ENCODE data around the gene CHPT1. TPM values are rescaled to one million over a fixed set of nuclear protein-coding genes. Genes with fewer than 3 reads are reported as not detected.

Gene CHPT1
- total and polyA plus RNA-seq, 2 of the 13 experiments (the other 11 are each of a cell fraction or from before 2014, with no cell fraction given) = 117 to 178 TPM

GRCh38 chr12:101697197-101697929 is at the start of gene CHPT1 (continued):
- no peak for TF ChIP-seq ZNF407 (CRISPR knock-in tag; IDR thresholded peaks at IDR 0.05; ENCODE audit: not compliant biosample characterization)
- TF ChIP-seq ZMAT5 (CRISPR knock-in tag; IDR thresholded peaks at IDR 0.05; ENCODE audit: borderline replicate concordance, low read depth) = no peak
- no peak for TF ChIP-seq GMEB2 (CRISPR knock-in tag; IDR thresholded peaks at IDR 0.05; ENCODE audit: low read depth)
- TF ChIP-seq FOXP4 (CRISPR knock-in tag; IDR thresholded peaks at IDR 0.05) = peak; percentile 56
- TF ChIP-seq MYC (CRISPR knock-in tag; IDR thresholded peaks at IDR 0.05; ENCODE audit: borderline replicate concordance) = peak; percentile 40; the same call in 1 of the 2 replicates
- TF ChIP-seq ZNF777 (CRISPR knock-in tag; IDR thresholded peaks at IDR 0.05) = peak; percentile 12; the same call in 1 of the 2 replicates
- TF ChIP-seq ZNF704 (CRISPR knock-in tag; IDR thresholded peaks at IDR 0.05; ENCODE audit: borderline replicate concordance) = no peak
- TF ChIP-seq ZMAT3 (CRISPR knock-in tag; conservative IDR thresholded peaks at IDR 0.05) = peak; percentile 47; the same call in 1 of the 2 replicates
- no peak for TF ChIP-seq ZNF329 (CRISPR knock-in tag; IDR thresholded peaks at IDR 0.05; ENCODE audit: low read depth)
- no peak; the same call in 1 of the 2 replicates for TF ChIP-seq ZNF776 (CRISPR knock-in tag; IDR thresholded peaks at IDR 0.05)
- TF ChIP-seq PRDM4 (CRISPR knock-in tag; IDR thresholded peaks at IDR 0.05; ENCODE audit: borderline replicate concordance) = no peak
